Gastrocnemius medialis (tissue), 4 donors: ENCODE measurements around the gene AGPS.
"Not testable (repeated sequence)": the region's sequence is repeated elsewhere in the genome, so short reads cannot be mapped to it uniquely, and the experiment has no call there.

Experiments used
- POLR2A ChIP-seq, 2 donors: fragments of 450-650 bp; IDR thresholded peaks; one replicate each; pipeline ENCODE4 v1.6.1; 2017; ENCODE audit warnings: antibody characterized with exemption in 2 of 2, mild to moderate bottlenecking in 2 of 2, moderate library complexity in 2 of 2
- TF ChIP-seq, protein P1 (sequence below), 5 experiments: fragments of 450-650 bp in 3 of 5; fragments of 200-600 bp in 2 of 5; sonication (generic) in 2 of 5; IDR thresholded peaks in 4 of 5; conservative IDR thresholded peaks in 1 of 5; 1 replicate in 4 of 5; 2 replicates in 1 of 5; pipeline ENCODE4 v1.5.1; 2016 to 2019; ENCODE audit warnings: antibody characterized with exemption in 5 of 5, mild to moderate bottlenecking in 3 of 5, moderate library complexity in 3 of 5

DNA sequence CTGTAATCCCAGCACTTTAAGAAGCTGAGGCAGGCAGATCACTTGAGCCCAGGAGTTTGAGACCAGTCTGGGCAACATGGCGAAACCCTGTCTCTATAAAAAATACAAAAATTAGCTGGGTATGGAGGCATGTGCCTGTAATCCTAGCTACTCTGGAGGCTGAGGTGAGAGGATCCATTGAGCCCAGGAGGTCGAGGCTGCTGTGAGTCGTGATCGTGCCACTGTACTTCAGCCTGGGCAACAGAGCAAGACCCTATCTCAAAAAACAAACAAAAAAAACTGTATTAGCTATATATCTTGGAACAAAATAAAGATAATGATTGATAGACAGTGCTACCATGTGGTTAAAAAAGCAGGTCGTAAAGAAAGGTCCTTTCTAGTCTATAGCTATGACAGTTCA, 93.1 kb downstream of the AGPS start:
- TF ChIP-seq, protein P1, sequence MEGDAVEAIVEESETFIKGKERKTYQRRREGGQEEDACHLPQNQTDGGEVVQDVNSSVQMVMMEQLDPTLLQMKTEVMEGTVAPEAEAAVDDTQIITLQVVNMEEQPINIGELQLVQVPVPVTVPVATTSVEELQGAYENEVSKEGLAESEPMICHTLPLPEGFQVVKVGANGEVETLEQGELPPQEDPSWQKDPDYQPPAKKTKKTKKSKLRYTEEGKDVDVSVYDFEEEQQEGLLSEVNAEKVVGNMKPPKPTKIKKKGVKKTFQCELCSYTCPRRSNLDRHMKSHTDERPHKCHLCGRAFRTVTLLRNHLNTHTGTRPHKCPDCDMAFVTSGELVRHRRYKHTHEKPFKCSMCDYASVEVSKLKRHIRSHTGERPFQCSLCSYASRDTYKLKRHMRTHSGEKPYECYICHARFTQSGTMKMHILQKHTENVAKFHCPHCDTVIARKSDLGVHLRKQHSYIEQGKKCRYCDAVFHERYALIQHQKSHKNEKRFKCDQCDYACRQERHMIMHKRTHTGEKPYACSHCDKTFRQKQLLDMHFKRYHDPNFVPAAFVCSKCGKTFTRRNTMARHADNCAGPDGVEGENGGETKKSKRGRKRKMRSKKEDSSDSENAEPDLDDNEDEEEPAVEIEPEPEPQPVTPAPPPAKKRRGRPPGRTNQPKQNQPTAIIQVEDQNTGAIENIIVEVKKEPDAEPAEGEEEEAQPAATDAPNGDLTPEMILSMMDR (IDR thresholded peaks at IDR 0.05 in 4 of 5, conservative IDR thresholded peaks at IDR 0.05 in 1 of 5), result not testable (repeated sequence)
- not testable (repeated sequence) for TF ChIP-seq POLR2A (IDR thresholded peaks at IDR 0.05)
